HG02981 (cell line): ENCODE measurements around the gene LGALS3BP.

Source experiments
- ATAC-seq: cut with Tn5 transposase; IDR thresholded peaks from one replicate; pipeline ENCODE4 v1.9.1; 2021; ENCODE audit warnings: mild to moderate bottlenecking, moderate library complexity; ENCODE audit not compliant: unreplicated experiment

The LGALS3BP gene

GRCh38 chr17:79014158-79014758 lies 34.5 kb upstream of the LGALS3BP start:
- no peak for ATAC-seq

GRCh38 chr17:79012563-79013134 lies 32.9 kb upstream of the LGALS3BP start:
- ATAC-seq = no peak

GRCh38 chr17:79011451-79012147 lies 31.9 kb upstream of the LGALS3BP start:
- ATAC-seq = no peak

GRCh38 chr17:79010304-79010646 lies 30.6 kb upstream of the LGALS3BP start:
- ATAC-seq = no peak

- ATAC-seq = peak; percentile 87
Measured at GRCh38 chr17:79009397-79010303, 29.9 kb upstream of the LGALS3BP start, which contains the start of gene CANT1. CANT1 (minus strand) TSS chr17:79009764; CDS start chr17:78997622, 12,142 bp downstream.

- ATAC-seq = no peak
Measured at GRCh38 chr17:79008666-79009387, 29.1 kb upstream of the LGALS3BP start.

GRCh38 chr17:79007504-79008381 lies 28.0 kb upstream of the LGALS3BP start:
- ATAC-seq = no peak

- ATAC-seq = no peak
Measured at GRCh38 chr17:79006794-79007503, 27.2 kb upstream of the LGALS3BP start.

GRCh38 chr17:79006046-79006445 lies 26.3 kb upstream of the LGALS3BP start:
- ATAC-seq = no peak

- no peak for ATAC-seq
Measured at GRCh38 chr17:79005063-79005861, 25.5 kb upstream of the LGALS3BP start.

- ATAC-seq = no peak
Measured at GRCh38 chr17:79003661-79004411, 24.1 kb upstream of the LGALS3BP start.

- ATAC-seq = no peak
Measured at GRCh38 chr17:79002796-79003593, 23.3 kb upstream of the LGALS3BP start.

GRCh38 chr17:79002291-79002690 lies 22.6 kb upstream of the LGALS3BP start:
- no peak for ATAC-seq

GRCh38 chr17:79001190-79002020 lies 21.7 kb upstream of the LGALS3BP start:
- ATAC-seq = no peak

GRCh38 chr17:79000396-79001189 lies 20.9 kb upstream of the LGALS3BP start:
- no peak for ATAC-seq
